Caki2 (cell line): Measurements from ENCODE around the gene ADAM19. TPM values are rescaled to one million over a fixed set of nuclear protein-coding genes. Genes with fewer than 3 reads are reported as not detected.

Experiments
- DNase-seq: peaks from one replicate; pipeline ENCODE4 v3.0.0-alpha.2; 2015; ENCODE audit warnings: low read depth
- in situ Hi-C: cut with HindIII; loops from 2 replicates; pipeline ENCODE4 v1.10.0; 2016; ENCODE audit warnings: low sequenced_read_pairs, low pct_unique_long_range_greater_than_20kb, mixed read lengths
- total RNA-seq: library from RNA; depleted of rRNA; stranded (reverse); fragments of >200 nt; shearing (Covaris generic); gene quantifications from 2 replicates; pipeline ENCODE4 v1.2.3, GENCODE V29; 2014; ENCODE audit warnings: low replicate concordance; rRNA removed

Gene ADAM19
- 6.8 and 9.1 TPM in 2 replicates for total RNA-seq

- in situ Hi-C loops = no loop called here
- DNase-seq = peak; percentile 70
These were observed at the start of gene ADAM19 for GRCh38 chr5:157575381-157576020. Gene ADAM19, minus strand, starts transcription at chr5:157575775. Its CDS starts 79 bp downstream, at chr5:157575696.

- in situ Hi-C loops = no loop called here
- no peak for DNase-seq
These were observed 48.6 kb upstream of the ADAM19 start for GRCh38 chr5:157624144-157624543.

- in situ Hi-C loops = no loop called here
- DNase-seq = no peak
These were observed 45.2 kb upstream of the ADAM19 start for GRCh38 chr5:157620776-157621175.

GRCh38 chr5:157618191-157618765, 42.7 kb upstream of the ADAM19 start:
- in situ Hi-C loops = no loop called here

GRCh38 chr5:157616785-157617184, 41.2 kb upstream of the ADAM19 start:
- in situ Hi-C loops = no loop called here
- no peak for DNase-seq

More at GRCh38 chr5:157618191-157618765, 42.7 kb upstream of the ADAM19 start:
- no peak for DNase-seq

- no peak for DNase-seq
- in situ Hi-C loops = no loop called here
These were observed 38.0 kb upstream of the ADAM19 start for GRCh38 chr5:157613385-157614245.

- in situ Hi-C loops = no loop called here
These were observed 37.0 kb upstream of the ADAM19 start for GRCh38 chr5:157612581-157612980.

GRCh38 chr5:157611571-157612476, 36.2 kb upstream of the ADAM19 start:
- DNase-seq = no peak
- in situ Hi-C loops = no loop called here

More at GRCh38 chr5:157612581-157612980, 37.0 kb upstream of the ADAM19 start:
- DNase-seq = no peak

GRCh38 chr5:157610990-157611389, 35.4 kb upstream of the ADAM19 start:
- in situ Hi-C loops = no loop called here
- DNase-seq = no peak

- no peak for DNase-seq
These were observed 33.5 kb upstream of the ADAM19 start for GRCh38 chr5:157608972-157609565.

GRCh38 chr5:157607371-157608161, 32.0 kb upstream of the ADAM19 start:
- in situ Hi-C loops = no loop called here
- DNase-seq = peak; percentile 25

More at GRCh38 chr5:157608972-157609565, 33.5 kb upstream of the ADAM19 start:
- in situ Hi-C loops = no loop called here

GRCh38 chr5:157606046-157606445, 30.5 kb upstream of the ADAM19 start:
- DNase-seq = no peak
- in situ Hi-C loops = no loop called here

GRCh38 chr5:157603333-157604190, 28.0 kb upstream of the ADAM19 start:
- peak; percentile 12 for DNase-seq
- in situ Hi-C loops = no loop called here

GRCh38 chr5:157602505-157602904, 26.9 kb upstream of the ADAM19 start:
- in situ Hi-C loops = no loop called here
- no peak for DNase-seq

- no peak for DNase-seq
- in situ Hi-C loops = no loop called here
These were observed 24.7 kb upstream of the ADAM19 start for GRCh38 chr5:157600252-157600651.

GRCh38 chr5:157599565-157599964, 24.0 kb upstream of the ADAM19 start:
- in situ Hi-C loops = no loop called here
- DNase-seq = no peak
